Measurements from ENCODE around the gene ST14.
"Not testable (repeated sequence)": the region's sequence is repeated elsewhere in the genome, so short reads cannot be mapped to it uniquely, and the experiment has no call there.

The ST14 gene

DNA sequence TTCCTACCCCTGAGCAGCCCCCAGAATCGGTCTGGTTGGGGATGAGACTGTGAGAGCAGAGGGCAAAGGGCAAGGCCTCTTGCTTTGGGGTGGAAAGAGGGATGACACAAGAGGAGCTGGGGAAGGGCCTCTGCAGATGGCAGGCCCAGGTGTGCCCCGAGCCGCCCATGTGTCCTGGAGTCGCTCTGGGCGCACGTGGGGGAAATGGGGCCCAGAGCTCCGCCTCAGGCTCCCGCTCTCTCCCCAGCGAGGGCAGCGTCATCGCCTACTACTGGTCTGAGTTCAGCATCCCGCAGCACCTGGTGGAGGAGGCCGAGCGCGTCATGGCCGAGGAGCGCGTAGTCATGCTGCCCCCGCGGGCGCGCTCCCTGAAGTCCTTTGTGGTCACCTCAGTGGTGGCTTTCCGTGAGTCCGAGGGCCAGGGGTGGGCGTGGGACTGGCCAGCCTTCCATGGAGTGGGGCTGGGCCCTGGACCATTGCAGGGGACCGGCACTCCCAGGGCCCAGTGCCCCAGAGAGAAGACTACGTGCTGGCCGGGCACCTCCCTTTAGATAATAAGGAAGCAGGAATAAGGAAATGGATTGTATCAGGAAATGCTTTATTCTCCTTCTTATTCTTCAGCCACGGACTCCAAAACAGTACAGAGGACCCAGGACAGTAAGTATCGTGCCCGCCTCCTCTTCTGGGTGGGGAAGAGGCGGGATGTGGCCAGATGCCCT lies 30.1 kb downstream of the ST14 start:
- DNase-seq, result no peak

DNA sequence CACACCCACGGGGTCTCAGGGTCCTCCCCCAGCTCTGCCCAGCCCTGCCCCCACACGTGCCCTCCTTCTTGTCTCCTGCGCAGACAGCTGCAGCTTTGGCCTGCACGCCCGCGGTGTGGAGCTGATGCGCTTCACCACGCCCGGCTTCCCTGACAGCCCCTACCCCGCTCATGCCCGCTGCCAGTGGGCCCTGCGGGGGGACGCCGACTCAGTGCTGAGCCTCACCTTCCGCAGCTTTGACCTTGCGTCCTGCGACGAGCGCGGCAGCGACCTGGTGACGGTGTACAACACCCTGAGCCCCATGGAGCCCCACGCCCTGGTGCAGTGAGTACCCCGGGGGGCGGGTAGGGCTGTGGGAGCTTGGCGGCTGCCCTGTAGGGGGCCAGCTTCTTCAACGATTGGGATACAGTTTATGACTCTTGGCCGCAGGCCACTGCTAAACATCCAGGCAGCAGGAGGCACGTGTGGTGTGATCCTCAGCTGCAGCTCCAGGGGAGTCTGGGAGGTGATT lies 30.8 kb downstream of the ST14 start:
- DNase-seq, result no peak

DNA sequence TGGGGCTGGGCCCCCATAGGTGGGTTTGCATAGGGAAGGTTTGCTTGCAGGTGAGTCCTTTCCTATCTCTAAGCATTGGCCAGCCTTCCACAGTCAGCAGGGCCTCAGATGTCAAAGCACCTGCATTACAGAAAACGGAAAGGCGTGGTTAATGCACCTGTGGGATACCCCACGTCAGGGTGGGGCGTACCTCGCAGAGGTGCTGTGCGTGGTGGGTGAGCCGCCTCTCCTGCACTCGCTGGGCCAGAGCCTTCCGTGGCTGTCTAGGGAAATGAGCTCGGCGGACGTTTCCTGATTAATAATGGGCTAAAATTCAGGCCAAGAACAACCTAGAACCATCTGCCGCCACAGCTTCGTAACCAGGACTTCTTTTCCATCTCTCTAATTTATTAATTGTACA lies 32.3 kb downstream of the ST14 start:
- DNase-seq, result no peak

DNA sequence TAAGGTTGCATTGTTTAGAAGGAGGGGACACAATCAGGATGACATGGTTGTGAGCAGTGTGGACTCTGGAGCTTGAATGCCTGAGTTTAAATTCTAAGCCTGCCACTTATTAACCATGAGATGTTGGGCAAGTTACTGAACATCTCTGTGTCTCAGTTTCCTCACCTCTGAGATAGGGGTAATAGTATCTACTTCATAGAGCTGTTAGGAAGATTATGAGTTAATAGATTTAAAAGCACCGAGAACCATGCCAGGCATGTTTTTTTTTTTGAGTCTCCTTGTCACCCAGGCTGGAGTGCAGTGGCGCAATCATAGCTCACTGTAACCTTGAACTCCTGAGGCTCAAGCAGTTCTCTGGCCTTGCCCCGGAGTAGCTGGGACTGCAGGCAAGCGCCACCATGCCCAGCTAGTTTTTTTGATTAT lies 33.3 kb downstream of the ST14 start:
- no peak for DNase-seq

DNA sequence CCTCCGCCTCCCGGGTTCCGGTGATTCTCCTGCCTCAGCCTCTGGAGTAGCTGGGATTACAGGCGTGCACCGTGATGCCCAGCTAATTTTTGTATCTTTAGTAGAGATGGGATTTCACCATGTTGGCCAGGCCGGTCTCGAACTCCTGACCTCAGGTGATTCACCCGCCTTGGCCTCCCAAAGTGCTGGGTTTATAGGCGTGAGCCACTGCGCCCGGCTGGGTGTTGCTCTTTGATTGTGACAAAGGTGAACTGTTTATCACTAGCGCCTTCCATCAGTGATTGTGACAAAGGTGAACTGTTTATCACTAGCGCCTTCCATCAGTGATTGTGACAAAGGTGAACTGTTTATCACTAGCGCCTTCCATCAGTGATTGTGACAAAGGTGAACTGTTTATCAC lies 34.0 kb downstream of the ST14 start:
- DNase-seq, result not testable (repeated sequence)

DNA sequence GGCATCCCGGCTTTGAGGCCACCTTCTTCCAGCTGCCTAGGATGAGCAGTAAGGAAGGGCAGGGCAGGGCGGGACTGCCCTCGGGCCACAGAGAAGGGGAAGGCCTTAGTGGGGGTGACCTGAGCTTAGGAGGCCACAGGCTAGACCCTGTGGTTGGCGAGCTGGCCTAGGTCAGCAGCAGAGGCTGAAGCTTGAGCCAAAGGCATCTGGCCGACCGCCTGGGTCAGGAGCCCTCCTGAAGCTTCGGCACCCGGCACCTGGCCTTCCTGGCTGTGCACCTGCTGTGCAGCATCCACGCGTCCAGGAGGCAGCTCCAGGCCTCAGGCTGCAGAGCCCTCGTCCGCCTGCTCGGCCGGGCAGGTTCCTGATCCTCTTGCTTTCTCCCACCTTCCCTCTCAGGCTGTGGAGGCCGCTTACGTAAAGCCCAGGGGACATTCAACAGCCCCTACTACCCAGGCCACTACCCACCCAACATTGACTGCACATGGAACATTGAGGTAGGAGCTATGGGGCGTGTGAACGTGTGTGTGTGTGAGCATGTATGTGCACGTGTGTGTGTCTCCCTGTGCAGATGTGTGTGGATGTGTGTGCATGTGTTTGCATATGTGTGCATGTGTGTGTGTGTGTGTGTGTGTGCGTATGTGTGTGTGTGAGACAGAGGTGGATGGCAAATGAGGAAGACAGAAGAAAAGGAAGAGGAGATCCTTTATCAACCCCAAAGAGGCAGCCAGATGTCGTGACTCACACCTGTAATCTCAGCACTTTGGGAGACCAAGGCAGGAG lies 34.9 kb downstream of the ST14 start:
- no peak for DNase-seq

DNA sequence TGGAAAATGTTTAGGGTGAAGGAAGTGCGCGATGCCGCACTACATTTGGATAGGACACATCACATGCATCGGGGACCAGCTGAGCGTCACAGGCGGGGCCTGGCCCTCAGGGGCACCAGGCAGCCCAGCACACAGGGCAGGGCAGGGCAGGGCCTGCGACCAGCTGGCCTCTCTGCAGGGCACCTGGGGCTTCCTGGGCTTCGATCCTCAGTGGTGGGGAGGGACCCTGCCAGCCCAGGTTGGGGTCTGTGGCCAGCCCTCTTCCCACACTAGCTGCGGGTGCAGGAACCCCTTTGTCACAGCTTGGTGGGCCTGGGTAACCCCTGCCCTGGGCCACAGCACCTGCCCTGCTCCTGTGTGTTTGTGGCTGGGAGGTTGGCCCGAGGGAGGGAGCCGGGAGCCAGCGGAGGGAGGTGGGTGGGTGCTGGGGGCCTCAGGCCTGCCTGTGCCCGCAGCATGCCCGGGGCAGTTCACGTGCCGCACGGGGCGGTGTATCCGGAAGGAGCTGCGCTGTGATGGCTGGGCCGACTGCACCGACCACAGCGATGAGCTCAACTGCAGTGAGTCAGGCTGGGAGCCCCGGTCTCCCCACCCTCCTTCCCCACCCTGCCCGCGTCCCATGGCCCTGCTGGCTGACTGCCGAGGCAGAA lies 37.9 kb downstream of the ST14 start:
- DNase-seq, result no peak

DNA sequence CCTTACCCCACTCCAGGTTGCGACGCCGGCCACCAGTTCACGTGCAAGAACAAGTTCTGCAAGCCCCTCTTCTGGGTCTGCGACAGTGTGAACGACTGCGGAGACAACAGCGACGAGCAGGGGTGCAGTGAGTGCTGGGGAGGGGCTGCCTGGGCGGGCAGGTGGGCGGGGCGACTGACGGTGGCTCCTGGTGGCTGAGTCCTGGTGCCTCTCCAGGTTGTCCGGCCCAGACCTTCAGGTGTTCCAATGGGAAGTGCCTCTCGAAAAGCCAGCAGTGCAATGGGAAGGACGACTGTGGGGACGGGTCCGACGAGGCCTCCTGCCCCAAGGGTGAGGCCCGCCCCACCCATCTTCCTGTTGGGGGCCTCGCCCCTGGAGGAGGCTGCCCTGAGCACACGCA lies 38.7 kb downstream of the ST14 start:
- no peak for DNase-seq

DNA sequence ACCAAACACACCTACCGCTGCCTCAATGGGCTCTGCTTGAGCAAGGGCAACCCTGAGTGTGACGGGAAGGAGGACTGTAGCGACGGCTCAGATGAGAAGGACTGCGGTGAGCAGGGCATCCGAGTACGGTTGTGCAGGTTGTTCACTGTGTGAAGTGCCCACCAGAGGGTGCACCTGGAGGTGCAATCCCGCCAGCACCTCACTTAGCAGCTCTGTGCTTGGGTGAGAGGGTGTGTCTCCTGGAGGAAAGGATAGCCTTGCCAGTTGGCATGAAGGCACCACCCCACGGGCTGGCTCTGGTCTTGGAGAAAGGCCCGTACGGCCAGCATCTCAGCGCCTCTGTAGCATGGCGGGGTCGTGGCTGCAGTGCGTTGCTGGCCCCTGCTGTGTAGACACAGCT lies 39.4 kb downstream of the ST14 start:
- no peak for DNase-seq

DNA sequence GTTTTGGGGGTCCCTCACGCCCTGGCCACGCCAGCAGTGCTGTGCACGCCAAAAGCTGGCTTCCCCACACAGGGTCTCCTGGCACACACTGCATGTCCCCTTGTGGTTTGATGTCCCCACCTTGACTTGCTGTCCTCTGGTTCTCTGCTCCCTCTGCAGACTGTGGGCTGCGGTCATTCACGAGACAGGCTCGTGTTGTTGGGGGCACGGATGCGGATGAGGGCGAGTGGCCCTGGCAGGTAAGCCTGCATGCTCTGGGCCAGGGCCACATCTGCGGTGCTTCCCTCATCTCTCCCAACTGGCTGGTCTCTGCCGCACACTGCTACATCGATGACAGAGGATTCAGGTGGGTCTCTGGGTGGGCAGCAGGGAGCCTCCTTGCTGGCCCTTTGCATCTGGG lies 40.2 kb downstream of the ST14 start:
- no peak for DNase-seq

DNA sequence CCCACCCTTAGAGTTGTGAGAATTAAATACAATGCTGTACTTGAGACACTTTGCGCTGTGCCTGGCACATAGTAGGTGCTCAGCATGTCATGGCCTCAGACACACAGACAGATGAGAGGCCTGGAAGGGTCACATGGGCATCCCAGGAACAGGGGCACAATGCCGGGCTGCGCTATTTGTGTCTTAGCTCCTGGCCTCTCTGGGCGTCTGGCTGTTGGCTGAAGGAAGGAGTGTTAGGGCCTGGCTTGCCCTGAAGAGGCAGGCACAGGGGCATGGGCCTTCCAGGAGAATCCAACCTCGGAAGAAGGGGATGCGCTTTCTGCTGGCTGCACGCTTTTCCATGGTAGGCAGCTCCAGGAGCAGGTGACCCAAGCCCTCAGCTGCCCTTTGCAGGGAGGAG lies 41.4 kb downstream of the ST14 start:
- DNase-seq, result no peak

DNA sequence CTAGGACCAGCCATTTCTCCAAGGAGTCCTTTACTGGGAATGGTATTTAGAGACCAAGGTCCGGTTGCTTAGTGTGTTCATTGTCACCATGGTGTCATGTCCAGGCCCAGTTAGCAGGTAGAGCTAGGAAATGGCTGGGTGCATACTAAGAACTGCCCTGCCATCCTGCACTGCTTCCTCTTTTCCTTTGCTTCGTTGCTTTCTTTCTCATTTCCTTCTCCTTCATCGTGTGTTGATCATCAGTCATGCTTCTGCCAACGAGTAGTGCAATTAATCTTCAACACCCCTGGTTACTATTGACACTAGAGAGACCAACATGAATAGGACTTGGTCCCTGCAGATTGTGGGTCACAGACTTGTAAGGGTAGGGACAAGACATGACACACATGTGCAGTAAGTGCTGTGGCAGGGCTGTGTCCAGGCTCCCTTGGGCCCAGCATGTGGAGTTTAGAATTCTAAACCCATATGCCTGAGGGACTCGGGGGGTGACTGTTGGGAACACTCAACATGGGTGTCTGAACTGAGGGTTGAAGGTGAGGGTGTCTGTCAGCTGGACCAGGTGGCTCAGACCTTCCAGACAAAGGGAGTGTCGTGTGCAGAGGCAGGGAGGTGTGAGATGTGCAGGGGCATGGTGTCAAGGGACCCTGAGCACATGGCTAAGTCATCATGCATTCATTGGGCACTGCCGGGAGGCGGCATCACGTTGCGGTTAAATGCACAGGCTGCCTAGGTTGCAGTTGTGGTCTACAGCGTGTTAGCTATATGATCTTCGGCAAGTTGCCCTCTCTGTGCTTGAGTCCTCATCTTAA lies 42.6 kb downstream of the ST14 start:
- DNase-seq, result no peak

DNA sequence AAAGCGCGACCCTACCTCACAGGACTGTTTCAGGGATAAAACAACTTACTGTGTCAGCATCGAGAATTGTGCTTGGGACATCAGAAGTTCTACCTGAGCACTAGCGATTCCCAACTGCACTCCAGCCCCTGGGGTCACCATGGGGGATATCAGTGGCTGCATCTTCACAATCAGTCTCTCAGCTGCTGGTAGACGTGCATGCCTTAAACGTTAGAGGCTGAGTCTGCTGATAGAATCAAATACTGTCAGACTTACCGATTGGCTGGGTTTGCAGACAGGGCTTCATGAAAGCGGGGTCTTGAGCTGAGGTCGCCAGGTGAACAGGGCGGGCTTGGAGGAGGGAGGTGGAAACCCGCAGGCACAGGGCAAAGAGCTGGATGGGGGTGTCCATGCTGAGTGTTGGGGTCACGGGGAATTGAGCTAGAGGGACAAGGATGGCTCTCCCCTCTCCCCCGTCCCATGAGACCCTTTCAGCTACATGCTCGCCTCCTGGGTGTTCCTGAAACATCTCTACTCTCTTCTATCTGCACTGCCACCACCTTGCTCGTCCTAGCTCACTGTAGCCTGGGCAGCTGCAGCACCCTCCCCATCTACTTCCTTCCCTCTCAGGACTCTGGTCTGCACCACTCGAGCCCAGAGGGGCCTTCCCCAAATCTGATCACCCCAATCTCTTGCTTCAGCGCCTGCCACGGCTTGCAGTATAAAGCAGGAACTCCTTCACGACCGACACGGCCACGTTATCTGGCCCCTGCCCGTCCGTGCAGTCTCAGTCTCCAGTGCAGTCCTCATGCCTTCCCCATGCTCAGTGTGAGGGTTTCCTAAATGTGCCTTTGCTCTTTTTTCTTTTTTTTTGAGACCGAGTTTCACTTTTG lies 43.5 kb downstream of the ST14 start:
- no peak for DNase-seq

DNA sequence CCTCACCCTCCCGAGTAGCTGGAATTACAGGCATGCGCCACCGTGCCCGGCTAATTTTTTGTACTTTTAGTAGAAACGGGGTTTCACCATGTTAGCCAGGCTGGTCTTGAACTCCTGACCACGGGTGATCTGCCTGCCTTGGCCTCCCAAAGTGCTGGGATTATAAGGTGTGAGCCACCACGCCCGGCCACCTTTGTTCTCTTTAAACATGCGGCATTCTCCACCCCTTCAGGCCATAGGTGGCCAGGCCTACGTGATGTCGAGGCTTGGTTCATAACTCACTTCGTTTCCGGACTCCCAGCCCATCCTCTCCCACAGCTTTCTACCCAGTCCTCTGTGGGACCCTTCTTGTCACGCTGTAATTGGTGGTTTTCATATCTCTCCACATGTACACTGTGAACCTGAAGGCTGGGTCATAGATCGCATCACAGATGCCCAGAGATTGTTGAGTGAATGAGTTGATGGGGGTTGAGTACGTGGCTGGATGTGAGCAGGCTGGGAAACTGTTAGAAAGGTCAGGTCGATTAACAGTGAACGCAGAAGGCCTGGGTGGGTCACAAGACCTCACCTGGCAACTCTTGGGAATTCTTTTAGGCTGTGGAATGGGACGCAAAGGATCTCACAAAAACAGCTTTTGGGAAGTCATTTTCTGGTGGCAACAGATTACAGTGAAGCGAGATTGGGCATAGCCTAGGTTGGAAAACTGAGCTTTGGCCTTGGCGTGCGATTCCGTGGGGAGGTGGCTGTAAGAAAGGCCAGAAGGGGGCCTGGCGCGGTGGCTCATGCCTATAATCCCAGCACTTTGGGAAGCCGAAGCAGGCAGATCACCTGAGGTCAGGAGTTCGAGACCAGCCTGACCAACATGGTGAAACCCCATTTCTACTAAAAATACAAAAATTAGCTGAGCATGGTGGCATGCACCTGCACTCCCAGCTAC lies 44.5 kb downstream of the ST14 start:
- no peak for DNase-seq

DNA sequence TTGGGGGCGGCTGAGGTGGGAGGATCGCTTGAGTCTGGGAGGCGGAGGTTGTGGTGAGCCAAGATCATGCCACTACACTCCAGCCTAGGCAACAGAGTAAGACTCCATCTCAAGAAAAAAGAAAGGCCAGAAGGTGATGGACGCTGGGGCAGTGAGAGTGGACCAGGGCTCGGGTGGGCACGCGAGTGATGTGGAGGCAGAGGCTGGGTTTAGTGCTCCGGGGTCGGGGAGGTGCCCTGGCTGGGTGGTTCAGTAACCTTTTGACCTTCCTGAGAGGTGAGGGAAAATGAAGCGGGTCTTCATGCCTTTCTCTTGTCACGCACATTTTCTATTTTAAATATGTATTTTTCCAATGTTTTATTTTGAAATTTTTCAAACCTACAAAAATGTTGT lies 45.1 kb downstream of the ST14 start:
- DNase-seq, result no peak

DNA sequence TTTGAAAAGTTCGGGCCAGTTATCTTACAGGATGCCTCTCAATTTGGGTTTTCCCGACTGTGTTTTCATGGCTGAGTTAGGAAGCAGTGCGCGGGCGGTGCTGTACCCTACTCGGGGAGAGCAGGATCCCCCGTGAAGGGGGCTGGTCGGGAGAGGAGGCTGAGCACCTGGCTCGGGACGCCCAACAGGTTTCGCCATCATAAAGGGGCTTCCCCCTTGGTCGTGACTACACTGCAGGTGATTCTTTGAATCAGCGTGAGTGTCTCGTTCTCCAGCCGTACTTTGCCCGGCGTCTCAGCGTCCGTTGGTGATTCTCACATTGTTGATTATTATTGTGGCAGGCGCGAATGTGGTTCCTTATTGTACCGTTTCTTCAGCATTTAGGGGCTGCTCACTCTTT lies 46.6 kb downstream of the ST14 start:
- DNase-seq, result no peak

DNA sequence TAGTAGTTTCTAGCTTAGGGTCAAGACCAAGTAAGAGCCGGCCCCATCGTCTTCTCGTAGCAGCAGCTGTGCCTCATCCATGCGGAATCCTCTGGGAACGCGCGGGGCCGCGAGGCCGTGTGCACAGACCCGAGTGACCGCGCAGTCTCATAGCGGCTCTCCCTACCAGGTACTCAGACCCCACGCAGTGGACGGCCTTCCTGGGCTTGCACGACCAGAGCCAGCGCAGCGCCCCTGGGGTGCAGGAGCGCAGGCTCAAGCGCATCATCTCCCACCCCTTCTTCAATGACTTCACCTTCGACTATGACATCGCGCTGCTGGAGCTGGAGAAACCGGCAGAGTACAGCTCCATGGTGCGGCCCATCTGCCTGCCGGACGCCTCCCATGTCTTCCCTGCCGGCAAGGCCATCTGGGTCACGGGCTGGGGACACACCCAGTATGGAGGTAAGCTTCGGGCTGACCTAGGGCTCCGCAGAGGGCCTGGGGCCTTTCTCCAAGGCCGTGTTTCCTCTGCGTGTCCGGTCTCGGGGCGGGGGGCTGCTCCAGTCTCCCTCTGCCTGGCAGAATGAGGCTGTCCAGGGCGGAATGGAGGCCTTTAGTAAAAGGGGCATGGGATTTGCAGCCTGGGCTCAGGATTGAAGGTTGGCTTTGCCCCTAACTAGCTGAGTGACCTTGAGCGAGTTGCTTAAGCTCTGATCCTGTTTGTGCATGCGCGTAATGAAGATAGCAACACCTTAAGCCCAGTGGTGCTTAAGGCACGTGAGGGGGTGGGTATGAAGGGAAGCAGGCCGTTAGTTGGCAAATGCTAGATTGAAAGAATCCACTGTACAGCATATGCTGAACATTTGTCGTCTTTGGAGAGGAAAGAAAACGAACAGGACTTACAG lies 48.9 kb downstream of the ST14 start:
- no peak for DNase-seq

DNA sequence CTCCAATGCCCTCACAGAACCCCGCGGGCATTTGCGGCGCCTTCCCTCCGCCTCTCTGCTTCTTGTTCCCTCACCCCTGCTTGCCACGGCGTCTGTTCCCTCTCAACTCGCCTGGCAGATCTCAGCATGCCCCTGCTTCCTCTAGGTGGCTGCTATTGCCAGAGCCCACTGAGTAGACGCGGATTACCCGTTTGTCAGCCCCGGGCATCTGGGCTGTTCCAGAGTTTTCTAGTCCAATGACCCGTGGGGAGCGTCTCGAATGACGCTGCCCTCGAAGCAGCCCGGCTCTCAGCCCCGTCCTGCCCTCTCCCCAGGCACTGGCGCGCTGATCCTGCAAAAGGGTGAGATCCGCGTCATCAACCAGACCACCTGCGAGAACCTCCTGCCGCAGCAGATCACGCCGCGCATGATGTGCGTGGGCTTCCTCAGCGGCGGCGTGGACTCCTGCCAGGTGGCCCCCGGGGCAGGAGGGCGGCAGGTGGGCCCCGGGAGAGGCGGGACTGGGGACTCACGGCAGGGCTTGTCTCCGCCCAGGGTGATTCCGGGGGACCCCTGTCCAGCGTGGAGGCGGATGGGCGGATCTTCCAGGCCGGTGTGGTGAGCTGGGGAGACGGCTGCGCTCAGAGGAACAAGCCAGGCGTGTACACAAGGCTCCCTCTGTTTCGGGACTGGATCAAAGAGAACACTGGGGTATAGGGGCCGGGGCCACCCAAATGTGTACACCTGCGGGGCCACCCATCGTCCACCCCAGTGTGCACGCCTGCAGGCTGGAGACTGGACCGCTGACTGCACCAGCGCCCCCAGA lies 49.7 kb downstream of the ST14 start:
- DNase-seq, result no peak

Data from midbrain (tissue), 1 donor.